Uterus (tissue), 2 donors: Measurements from ENCODE around the gene SLC8A2.

Experiments
- POLR2A ChIP-seq, 2 donors: fragments of 450-650 bp; IDR thresholded peaks; one replicate each; pipeline ENCODE4 v1.6.1; 2016; ENCODE audit warnings: antibody characterized with exemption in 2 of 2, mild to moderate bottlenecking in 1 of 2, moderate library complexity in 1 of 2
- TF ChIP-seq, protein P1 (sequence below), 4 experiments: fragments of 200-600 bp in 2 of 4; fragments of 450-650 bp in 2 of 4; sonication (generic) in 2 of 4; IDR thresholded peaks; one replicate each; pipeline ENCODE4 v1.5.1; 2016 to 2019; ENCODE audit warnings: antibody characterized with exemption in 4 of 4, mild to moderate bottlenecking in 2 of 4, moderate library complexity in 1 of 4

GRCh38 chr19:47491358-47492136 is 19.9 kb upstream of the SLC8A2 start:
- TF ChIP-seq, protein P1, sequence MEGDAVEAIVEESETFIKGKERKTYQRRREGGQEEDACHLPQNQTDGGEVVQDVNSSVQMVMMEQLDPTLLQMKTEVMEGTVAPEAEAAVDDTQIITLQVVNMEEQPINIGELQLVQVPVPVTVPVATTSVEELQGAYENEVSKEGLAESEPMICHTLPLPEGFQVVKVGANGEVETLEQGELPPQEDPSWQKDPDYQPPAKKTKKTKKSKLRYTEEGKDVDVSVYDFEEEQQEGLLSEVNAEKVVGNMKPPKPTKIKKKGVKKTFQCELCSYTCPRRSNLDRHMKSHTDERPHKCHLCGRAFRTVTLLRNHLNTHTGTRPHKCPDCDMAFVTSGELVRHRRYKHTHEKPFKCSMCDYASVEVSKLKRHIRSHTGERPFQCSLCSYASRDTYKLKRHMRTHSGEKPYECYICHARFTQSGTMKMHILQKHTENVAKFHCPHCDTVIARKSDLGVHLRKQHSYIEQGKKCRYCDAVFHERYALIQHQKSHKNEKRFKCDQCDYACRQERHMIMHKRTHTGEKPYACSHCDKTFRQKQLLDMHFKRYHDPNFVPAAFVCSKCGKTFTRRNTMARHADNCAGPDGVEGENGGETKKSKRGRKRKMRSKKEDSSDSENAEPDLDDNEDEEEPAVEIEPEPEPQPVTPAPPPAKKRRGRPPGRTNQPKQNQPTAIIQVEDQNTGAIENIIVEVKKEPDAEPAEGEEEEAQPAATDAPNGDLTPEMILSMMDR (IDR thresholded peaks at IDR 0.05): no peak
- TF ChIP-seq POLR2A (IDR thresholded peaks at IDR 0.05): no peak
